ENCODE results near the gene PICALM.

The PICALM gene

DNA sequence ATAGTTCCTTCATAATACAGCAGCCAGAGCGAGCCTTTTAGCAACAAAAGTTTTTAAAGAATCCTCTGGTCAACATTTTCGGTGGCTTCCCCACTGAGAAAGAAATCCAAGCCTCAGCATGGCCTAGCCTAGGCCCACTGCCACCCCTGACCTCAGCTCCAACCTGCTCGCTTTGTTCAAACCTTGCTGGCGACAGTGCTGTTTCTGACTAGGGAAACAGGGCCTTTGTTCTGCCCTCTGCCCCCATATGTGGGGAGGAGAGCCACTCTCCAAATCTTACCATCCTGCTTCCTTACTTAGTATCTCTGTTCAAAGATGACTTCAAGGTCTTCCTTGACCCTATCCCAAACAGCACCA lies 117.9 kb downstream of the PICALM start:
- Mint-ChIP-seq H3K27ac (no peak overlapping the region), H3K4me1 (no peaks in the 10 kb centered on the region), H3K27me3 (no peaks in the 10 kb centered on the region), H3K36me3 (peaks cover 30% of the 10 kb centered on the region), H3K9me3 (peaks cover 20% of the 10 kb centered on the region), H3K4me3 (no peak overlapping the region)
- ATAC-seq: peak; percentile 36

DNA sequence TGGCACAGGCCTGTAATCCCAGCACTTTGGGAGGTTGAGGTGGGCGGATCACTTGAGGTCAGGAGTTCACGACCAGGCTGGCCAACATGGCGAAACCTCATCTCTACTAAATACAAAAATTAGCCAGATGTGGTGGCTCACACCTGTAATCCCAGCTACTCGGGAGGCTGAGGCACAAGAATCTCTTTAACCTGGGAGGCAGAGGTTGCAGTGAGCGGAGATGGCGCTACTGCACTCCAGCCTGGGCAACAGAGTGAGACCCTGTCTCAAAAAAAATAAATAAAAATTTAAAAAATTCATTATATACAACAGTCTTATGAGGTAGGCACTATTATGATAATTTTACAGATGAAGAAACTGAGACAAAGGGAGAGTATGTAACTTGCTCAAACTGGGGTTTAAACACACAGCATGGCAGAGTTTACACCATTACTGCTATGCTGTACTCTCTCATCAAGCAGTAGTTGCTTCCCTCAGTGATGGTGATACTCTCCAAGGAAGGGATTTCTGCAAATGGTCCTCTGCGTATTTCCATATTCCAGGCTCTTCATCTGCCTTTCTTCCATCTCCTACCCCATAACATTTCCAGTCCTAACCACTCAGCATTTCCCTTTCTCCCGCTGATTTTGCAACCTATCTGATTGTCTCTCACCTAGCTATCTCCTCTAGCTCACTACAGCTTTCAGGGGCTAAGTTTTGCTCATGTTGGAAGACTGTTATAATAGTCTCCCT lies 118.4 kb downstream of the PICALM start:
- Mint-ChIP-seq H3K27ac (no peak overlapping the region), H3K4me1 (no peaks in the 10 kb centered on the region), H3K27me3 (no peaks in the 10 kb centered on the region), H3K4me3 (no peak overlapping the region), H3K9me3 (peaks cover 24% of the 10 kb centered on the region), H3K36me3 (peaks cover 25% of the 10 kb centered on the region)
- ATAC-seq: no peak

DNA sequence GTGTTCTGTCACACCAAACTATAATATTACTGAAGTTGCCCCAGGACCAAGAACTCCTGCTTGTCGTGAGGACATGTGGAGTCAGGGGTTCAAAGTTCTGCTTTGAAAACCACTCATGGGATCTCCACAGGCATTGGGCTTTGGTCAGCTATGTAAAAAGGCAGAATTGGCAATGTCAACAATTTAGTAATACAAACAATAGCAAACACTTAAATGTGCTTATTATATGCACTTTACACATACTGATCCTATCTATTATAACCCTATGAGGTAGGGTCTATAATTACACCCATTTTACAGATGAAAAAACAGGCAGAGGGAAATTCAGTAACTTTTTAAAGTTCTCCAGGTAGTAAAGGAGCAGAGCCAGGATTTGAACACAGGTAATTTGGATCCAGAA lies 119.1 kb downstream of the PICALM start:
- Mint-ChIP-seq H3K36me3 (peaks cover 19% of the 10 kb centered on the region), H3K4me3 (no peak overlapping the region), H3K9me3 (peaks cover 24% of the 10 kb centered on the region), H3K4me1 (no peaks in the 10 kb centered on the region), H3K27me3 (no peaks in the 10 kb centered on the region), H3K27ac (no peak overlapping the region)
- ATAC-seq: no peak

DNA sequence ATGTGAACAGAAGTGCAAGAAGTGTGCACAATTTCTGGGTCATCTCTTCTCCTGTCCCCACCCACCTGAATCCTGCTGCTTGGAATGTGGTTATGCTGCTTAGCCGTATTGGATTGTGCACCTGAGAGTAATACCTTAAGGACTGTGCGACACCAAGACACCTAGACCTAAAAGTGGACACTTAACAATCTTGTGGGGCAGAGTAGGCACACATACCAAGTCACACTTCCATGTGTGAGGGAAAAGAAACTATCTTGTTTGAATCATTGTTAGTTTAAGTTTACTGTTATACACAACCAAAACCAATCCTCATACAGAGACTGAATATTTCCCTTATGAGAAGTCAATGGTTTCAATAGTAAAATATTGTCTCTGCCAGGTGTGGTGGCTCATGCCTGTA lies 120.0 kb downstream of the PICALM start:
- Mint-ChIP-seq H3K9me3 (peaks cover 24% of the 10 kb centered on the region), H3K36me3 (peaks cover 11% of the 10 kb centered on the region)
- no peak for ATAC-seq

DNA sequence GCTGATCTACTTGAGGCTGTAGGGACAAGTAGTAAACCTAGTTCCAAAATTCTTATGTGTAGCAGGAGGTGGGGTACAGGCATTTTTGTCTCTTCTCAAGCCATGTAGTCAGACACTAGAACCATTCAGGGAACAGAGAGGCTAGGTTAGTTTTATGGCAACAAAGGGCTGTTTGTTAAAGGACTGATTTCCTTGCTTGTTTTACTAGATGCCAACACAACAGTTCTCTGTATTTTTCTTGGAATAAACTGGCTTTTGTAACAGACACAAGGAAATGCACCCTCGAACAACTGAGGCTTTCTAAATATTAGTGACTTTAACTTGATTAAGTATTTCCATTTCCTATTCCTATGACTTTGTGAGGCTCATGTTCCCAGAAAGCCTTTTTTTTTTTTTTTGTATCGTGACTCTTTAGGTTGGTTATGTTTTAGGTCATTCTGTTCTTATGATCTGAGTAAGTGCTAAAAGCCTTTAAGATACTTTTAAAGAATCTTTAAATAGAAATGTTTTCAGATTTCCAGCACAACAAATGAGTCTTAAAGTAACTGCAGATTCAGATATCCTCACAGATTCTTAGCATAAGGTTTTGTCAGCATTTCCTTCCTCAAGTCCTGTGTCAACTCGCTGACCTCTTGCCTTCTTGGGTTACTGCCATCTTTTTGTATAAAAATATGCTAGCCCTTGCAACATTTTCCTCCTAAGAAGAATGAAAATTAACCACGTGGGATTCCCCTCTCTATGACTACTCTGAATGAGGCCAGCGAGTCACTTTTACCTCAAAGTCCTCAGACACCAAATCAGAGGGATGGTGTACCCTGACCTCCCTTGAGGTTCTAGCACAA lies 121.2 kb downstream of the PICALM start:
- H3K4me3 Mint-ChIP-seq: no peak overlapping the region
- ATAC-seq: peak; percentile 18
- no peaks in the 10 kb centered on the region for H3K27me3 Mint-ChIP-seq
- no peaks in the 10 kb centered on the region for H3K36me3 Mint-ChIP-seq
- peaks cover 18% of the 10 kb centered on the region for H3K9me3 Mint-ChIP-seq
- no peaks in the 10 kb centered on the region for H3K4me1 Mint-ChIP-seq
- no peak overlapping the region for H3K27ac Mint-ChIP-seq

More for the DNA sequence above, 120.0 kb downstream of the PICALM start:
- H3K27ac Mint-ChIP-seq: no peak overlapping the region
- no peak overlapping the region for H3K4me3 Mint-ChIP-seq
- H3K4me1 Mint-ChIP-seq: no peaks in the 10 kb centered on the region
- no peaks in the 10 kb centered on the region for H3K27me3 Mint-ChIP-seq

DNA sequence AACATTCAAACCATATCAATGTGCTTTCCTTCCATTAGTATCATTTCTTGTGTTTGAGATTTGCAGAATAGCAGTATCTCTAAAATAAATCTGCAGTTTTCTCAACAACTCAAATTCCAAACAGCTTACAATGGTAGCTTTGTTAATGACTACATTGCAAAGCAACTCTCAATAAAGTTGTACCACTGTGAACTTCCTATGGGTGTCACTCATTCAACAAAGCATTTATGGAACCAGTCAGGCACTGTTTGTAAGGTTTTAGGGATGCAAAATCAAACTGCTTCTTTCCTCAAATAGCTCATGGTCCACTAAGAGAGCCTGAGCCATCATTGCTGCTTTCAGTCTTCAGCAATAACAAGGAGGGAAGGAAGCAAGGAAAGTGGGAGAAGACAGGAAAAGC lies 122.7 kb downstream of the PICALM start:
- no peak overlapping the region for H3K4me3 Mint-ChIP-seq
- ATAC-seq: no peak
- H3K4me1 Mint-ChIP-seq: no peaks in the 10 kb centered on the region
- no peaks in the 10 kb centered on the region for H3K36me3 Mint-ChIP-seq
- H3K9me3 Mint-ChIP-seq: peaks cover 14% of the 10 kb centered on the region
- H3K27me3 Mint-ChIP-seq: no peaks in the 10 kb centered on the region
- no peak overlapping the region for H3K27ac Mint-ChIP-seq

DNA sequence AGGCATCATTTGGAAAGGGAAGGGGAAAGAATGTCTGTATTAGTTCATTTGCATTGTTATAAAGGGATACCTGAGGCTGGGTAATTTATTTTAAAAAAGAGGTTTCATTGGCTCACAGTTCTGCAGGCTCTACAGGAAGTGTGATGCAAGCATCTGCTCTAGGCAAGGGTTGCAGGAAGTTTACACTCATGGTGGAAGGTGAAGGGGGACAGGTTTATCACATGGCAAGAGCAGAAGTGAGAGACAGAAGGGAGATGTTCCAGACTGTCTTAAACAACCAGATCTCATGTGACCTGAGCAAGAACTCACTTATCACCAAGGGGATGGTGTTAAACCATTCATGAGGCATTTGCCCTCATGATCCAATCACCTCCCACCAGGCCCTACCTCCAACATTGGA lies 123.1 kb downstream of the PICALM start:
- H3K4me1 Mint-ChIP-seq: no peaks in the 10 kb centered on the region
- H3K36me3 Mint-ChIP-seq: no peaks in the 10 kb centered on the region
- no peak overlapping the region for H3K27ac Mint-ChIP-seq
- no peaks in the 10 kb centered on the region for H3K27me3 Mint-ChIP-seq
- H3K9me3 Mint-ChIP-seq: peaks cover 11% of the 10 kb centered on the region
- no peak for ATAC-seq
- H3K4me3 Mint-ChIP-seq: no peak overlapping the region

DNA sequence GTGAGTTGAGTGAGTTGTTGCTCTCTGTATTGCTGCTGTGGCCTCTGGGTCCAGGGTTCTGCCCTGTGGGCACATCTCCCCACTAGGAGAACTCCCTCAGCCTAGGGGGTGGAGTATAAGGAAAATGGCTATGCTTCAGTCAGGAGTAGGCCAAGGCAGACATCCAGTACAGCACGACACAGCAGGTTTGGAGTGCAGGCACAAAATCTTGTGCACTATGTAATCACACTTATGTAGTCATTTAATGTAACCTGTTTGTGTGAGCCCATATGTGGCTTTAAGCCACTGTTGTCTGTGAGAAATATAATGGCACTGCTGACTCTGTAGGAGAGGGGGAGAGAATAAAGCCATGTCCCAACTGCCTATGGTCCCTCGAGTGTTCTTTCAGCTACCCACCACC lies 123.6 kb downstream of the PICALM start:
- no peaks in the 10 kb centered on the region for H3K36me3 Mint-ChIP-seq
- no peak overlapping the region for H3K27ac Mint-ChIP-seq
- H3K27me3 Mint-ChIP-seq: no peaks in the 10 kb centered on the region
- no peaks in the 10 kb centered on the region for H3K4me1 Mint-ChIP-seq
- ATAC-seq: no peak
- H3K9me3 Mint-ChIP-seq: peaks cover 10% of the 10 kb centered on the region
- H3K4me3 Mint-ChIP-seq: no peak overlapping the region

DNA sequence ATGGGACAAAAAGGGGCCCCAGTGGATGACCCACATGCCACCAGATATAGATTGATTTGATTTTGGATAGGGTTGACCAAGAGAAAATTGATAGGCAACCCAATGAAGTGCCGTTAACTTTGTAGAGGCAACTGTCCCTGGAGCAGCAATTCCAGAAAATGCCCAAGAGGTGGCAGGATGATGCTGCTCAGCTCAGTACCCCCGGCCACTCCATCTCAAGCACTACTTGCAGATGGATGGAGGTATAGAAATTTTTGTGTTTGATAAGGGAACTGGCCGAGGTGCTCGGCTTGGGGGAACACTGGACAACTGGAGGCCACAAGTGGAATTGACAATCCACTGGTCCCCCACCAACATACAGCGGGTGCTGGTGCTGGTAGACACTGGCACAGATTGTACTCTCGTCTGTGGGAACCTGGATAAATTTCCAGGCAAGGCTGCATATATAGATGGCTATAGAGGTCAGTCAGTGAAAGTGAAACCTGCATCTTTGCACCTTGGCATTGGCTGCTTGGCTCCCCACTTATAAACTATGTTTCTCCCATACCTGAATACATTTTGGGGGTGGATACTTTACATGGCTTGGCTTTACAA lies 127.4 kb downstream of the PICALM start:
- ATAC-seq: no peak
- Mint-ChIP-seq H3K4me1 (no peaks in the 10 kb centered on the region), H3K4me3 (no peak overlapping the region)

DNA sequence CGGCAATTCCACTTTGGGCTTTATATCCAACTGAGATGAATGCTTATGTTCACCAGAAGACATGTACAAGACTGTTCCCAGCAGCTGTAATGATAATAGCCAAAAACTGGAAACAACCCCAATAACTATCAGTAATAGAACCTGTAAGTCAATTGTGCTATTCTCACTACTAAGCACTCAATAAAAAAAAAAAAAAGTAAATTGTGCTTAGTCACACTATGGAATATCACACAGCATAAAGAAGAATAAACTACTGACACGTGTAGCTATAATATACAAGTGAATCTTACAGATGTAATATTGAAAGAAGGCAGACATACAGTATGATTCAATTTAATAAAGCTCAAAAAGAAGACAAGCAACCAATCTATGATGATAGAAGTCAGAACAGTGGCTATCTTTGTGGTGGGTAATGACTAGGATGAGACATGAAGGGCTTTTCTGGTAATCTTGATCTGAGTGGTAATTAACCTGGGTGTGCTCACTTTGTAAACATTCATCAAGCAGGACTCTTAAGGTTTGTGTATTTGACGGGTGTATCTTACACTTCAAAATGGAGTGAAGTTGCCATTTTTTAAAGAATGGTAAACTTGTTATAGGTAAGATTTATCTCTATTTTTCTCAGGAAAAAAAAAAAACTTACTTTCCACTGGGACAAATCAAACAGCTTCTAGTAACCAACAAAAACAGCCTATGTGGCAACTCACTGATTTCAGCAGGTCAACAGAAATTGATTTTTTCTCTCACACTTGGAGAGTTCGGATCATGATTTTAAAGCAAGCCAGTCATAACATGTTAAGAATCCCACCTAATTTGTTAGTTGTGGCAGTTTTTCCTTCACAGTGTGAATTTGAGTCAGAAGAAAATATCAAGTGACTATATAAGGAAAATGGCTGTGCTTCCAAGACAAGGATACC lies 129.5 kb downstream of the PICALM start:
- Mint-ChIP-seq H3K4me1 (no peaks in the 10 kb centered on the region), H3K9me3 (peaks cover 3% of the 10 kb centered on the region), H3K27ac (no peak overlapping the region), H3K36me3 (peaks cover 10% of the 10 kb centered on the region), H3K4me3 (no peak overlapping the region), H3K27me3 (no peaks in the 10 kb centered on the region)
- ATAC-seq: no peak

More for the DNA sequence above, 127.4 kb downstream of the PICALM start:
- Mint-ChIP-seq H3K27me3 (no peaks in the 10 kb centered on the region), H3K27ac (no peak overlapping the region), H3K36me3 (peaks cover 10% of the 10 kb centered on the region), H3K9me3 (peaks cover 11% of the 10 kb centered on the region)

DNA sequence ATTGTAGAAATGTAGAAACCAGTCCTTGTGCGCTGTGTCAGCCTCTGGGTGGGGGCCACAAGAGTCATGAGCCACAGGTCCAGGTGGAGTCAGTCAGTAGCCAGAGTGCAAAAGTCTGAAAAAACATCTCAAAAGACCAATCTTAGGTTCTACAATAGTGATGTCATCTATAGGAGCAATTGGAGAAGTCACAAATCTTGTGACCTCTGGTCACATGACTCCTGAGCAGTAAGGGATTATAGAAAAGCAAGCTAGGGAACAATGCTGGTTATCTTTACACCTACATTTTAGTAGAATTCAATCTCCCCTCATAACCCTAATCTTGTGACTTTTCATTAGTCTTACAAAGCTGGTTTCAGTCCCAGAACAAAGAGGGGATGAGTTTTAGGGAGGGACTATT lies 131.0 kb downstream of the PICALM start:
- no peaks in the 10 kb centered on the region for H3K4me1 Mint-ChIP-seq
- H3K36me3 Mint-ChIP-seq: peaks cover 10% of the 10 kb centered on the region
- H3K27me3 Mint-ChIP-seq: no peaks in the 10 kb centered on the region
- H3K27ac Mint-ChIP-seq: no peak overlapping the region
- peaks cover 3% of the 10 kb centered on the region for H3K9me3 Mint-ChIP-seq
- no peak overlapping the region for H3K4me3 Mint-ChIP-seq
- ATAC-seq: no peak

DNA sequence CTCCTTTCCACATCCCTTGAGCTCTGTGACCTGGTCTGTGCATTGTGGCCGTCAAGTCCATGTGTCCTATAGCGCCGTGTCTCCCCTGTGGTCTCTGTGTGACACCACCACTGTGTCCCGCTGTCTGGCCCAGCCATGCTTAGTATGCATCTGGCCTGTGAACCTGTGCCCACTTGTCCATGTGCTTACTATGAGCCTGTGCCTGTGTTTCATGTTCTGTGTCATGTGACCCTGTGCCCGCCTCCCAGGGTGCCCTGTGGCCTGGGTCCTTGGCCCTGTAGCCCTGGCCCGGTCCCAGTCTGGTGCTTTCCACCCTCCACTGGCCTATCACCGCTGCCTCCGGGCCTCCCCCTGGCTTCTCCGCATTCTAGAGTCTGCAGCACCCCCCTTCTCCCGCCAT lies 133.1 kb downstream of the PICALM start:
- H3K27ac Mint-ChIP-seq: no peak overlapping the region
- ATAC-seq: no peak
- peaks cover 10% of the 10 kb centered on the region for H3K36me3 Mint-ChIP-seq
- H3K9me3 Mint-ChIP-seq: peaks cover 3% of the 10 kb centered on the region
- H3K4me1 Mint-ChIP-seq: no peaks in the 10 kb centered on the region
- no peak overlapping the region for H3K4me3 Mint-ChIP-seq
- H3K27me3 Mint-ChIP-seq: no peaks in the 10 kb centered on the region

DNA sequence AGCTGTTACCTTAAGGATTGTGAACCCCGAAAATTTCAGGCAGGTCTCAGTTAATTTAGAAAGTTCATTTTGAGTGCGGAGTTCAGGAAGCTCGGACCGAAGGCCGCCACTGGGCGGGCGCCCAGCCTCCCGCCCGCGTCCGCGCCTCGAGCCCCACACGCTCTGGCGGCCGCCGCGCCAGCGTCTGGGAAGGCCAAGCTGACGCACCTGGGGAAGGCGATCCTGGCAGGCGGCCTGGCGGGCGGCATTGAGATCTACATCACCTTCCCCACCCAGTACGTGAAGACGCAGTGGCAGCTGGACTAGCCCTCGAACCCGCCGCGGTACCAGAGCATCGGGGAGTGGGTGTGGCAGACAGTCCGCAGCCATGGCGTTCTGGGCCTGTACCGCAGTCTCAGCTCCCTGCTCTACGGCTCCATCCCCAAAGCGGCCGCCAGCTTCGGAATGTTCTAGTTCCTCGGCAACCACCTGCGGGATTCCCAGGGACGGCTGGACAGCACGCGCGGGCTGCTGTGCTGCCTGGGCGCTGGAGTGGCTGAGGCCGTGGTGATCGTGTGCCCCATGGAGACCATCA lies 134.2 kb downstream of the PICALM start:
- ATAC-seq: no peak
- no peaks in the 10 kb centered on the region for H3K27me3 Mint-ChIP-seq
- H3K9me3 Mint-ChIP-seq: peaks cover 6% of the 10 kb centered on the region
- H3K4me3 Mint-ChIP-seq: no peak overlapping the region
- H3K36me3 Mint-ChIP-seq: peaks cover 10% of the 10 kb centered on the region
- no peaks in the 10 kb centered on the region for H3K4me1 Mint-ChIP-seq
- H3K27ac Mint-ChIP-seq: no peak overlapping the region

DNA sequence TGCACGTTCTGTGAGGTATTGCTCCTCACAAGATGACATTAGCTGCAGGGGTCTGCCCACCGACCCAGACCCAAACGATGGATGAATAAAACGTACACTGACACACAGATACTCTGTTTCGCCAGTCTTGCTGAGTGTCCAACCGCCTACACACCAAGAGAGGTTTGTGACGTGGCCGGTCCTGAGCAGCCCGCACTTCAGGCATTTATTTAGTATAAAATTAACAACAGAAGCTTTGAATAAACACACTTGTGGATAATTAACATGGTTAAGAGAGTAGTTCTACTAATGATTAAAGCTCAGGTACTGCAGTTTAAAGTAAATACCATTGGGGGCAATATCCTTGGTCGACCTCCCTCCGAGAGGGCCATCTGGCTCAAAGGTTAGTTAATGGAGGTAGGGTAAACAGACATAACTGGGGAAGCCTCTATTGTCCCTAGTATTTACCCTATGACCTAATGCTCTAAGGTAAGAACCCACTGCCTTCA lies 138.0 kb downstream of the PICALM start:
- H3K4me3 Mint-ChIP-seq: no peak overlapping the region
- ATAC-seq: no peak
- no peaks in the 10 kb centered on the region for H3K36me3 Mint-ChIP-seq
- no peaks in the 10 kb centered on the region for H3K4me1 Mint-ChIP-seq
- H3K9me3 Mint-ChIP-seq: peaks cover 8% of the 10 kb centered on the region
- H3K27ac Mint-ChIP-seq: no peak overlapping the region
- H3K27me3 Mint-ChIP-seq: peaks cover 14% of the 10 kb centered on the region
